ENCODE measurements around the gene EFS. TPM values are rescaled to one million over a fixed set of nuclear protein-coding genes. Genes with fewer than 3 reads are reported as not detected.

The EFS gene
- polyA plus RNA-seq, 1 donor (not counting 4 experiments of a cell fraction or from before 2014, with no cell fraction given) = 1.4 TPM

DNA sequence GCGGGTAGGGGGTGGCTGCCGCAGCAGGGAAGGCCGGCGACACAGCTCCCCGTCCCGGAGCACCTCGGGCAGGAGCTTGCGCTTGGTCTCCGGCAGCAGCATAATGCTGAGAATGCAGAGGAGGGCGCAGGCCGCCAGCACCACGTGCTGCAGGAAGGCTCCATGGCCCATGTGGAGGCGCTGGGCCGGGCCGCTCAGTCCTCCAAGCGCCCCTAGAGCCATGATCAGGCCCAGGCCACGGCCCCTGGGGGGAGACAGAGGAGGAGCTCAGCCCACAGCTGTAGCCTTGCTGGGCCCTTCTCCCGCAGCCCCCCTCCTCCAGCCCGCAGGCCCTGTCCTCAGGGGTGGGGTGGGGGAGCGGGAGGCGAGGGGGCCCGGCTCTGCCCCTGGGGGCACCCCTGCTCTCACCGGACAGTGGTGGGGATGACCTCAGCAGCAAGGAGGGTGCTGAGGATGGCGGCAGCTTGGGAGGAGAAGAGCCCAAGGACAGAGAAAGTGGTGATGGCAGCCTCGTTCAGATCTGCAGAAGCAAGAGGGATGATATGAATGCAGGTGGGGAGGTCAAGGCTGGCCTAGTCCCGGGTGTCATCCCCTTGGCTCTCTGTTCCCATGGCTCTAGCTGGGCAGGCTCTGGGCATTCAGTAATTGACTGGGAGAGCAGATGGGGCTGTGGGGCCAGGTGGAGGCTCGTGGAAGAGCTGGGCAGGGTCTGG lies 18.1 kb downstream of the EFS start:
- FAIRE-seq = no peak

DNA sequence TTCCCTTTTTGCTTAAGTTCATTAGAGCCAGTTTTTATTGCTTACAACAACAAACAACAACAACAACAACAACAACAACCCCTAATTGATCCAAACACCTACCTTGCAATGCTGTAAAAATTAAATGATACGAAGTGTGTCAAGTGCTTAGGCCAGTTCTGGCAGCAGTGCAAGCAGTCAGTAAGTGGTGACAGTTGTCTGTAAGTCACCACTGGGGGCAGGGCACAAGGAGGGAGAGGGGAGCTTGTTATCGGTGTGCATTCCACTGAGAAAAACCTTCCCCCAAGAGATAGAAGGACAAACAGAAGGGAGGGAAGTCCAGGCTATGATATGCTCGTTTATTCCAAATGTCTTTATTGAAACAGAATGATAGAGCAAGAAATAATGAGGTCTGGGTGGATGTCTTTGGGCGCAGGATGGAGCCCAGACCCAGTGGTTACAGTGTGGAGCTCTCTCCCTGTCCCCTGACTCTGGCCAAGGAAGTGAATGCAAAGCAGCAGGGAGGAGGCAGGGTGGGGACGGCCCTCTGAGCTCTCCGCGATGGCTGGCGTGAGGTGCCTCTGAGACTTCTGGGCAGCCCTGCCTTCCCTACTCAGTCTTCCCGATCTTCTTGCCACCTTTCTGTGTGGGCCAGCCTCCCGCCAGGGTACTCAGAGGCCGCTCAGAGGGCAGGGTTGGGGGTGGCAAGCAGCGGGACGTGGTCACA lies 18.8 kb downstream of the EFS start:
- Histone ChIP-seq H3K36me3 (ENCODE audit: control insufficient read depth in 2 of 2, extremely low read depth in 1 of 2, insufficient read depth in 2 of 2, low read length in 2 of 2) (no peaks in the 10 kb centered on the region), H3K27me3 (ENCODE audit: control insufficient read depth, extremely low read depth, insufficient read depth, low read length) (peaks cover 6% of the 10 kb centered on the region), H3K27ac (ENCODE audit: control insufficient read depth, insufficient read depth, low read length) (no peak overlapping the region), H2AFZ (ENCODE audit: control insufficient read depth, low read length) (no peak overlapping the region), H3K79me2 (ENCODE audit: control insufficient read depth, insufficient read depth, low read length) (no peaks in the 10 kb centered on the region), H3K9me3 (ENCODE audit: control insufficient read depth, low read depth, low read length) (no peaks in the 10 kb centered on the region), H3K9ac (ENCODE audit: control insufficient read depth, extremely low read depth, insufficient read depth, low read length) (no peak overlapping the region), H3K4me2 (ENCODE audit: control insufficient read depth, extremely low read depth, insufficient read depth, low read depth, low read length) (no peak overlapping the region), H3K4me1 (ENCODE audit: control insufficient read depth, extremely low read depth, insufficient read depth, low read length) (no peaks in the 10 kb centered on the region), H3K4me3 (ENCODE audit: control insufficient read depth in 2 of 3, extremely low read depth in 1 of 3, insufficient read depth in 2 of 3, low read depth in 1 of 3, low read length in 3 of 3) (no peak overlapping the region), H3K9me1 (ENCODE audit: control insufficient read depth, extremely low read depth, insufficient read depth, low read length) (no peaks in the 10 kb centered on the region), H4K20me1 (ENCODE audit: control insufficient read depth, extremely low read depth, insufficient read depth, low read length) (no peaks in the 10 kb centered on the region)
- dilution Hi-C loops (cut with MboI; ENCODE audit: extremely low pct_ligation_motif_present, low sequenced_read_pairs) = no loop called here
- FAIRE-seq = no peak
- no peak for TF ChIP-seq CTCF (optimal IDR thresholded peaks at IDR 0.05 in 1 of 3, IDR thresholded peaks at IDR 0.05 in 1 of 3, conservative IDR thresholded peaks at IDR 0.05 in 1 of 3; ENCODE audit: extremely low read depth in 1 of 3, insufficient read depth in 2 of 3, low read length in 3 of 3)
- no peak for TF ChIP-seq EZH2 (IDR thresholded peaks at IDR 0.05; ENCODE audit: low read length)
- no peak for DNase-seq (ENCODE audit: low read depth, low spot score)

More for the DNA sequence above, 18.1 kb downstream of the EFS start:
- Histone ChIP-seq H4K20me1 (ENCODE audit: control insufficient read depth, extremely low read depth, insufficient read depth, low read length) (no peaks in the 10 kb centered on the region), H3K4me2 (ENCODE audit: control insufficient read depth, extremely low read depth, insufficient read depth, low read depth, low read length) (no peak overlapping the region), H3K36me3 (ENCODE audit: control insufficient read depth in 2 of 2, extremely low read depth in 1 of 2, insufficient read depth in 2 of 2, low read length in 2 of 2) (no peaks in the 10 kb centered on the region), H3K9ac (ENCODE audit: control insufficient read depth, extremely low read depth, insufficient read depth, low read length) (no peak overlapping the region), H3K4me1 (ENCODE audit: control insufficient read depth, extremely low read depth, insufficient read depth, low read length) (peaks cover 2% of the 10 kb centered on the region), H3K79me2 (ENCODE audit: control insufficient read depth, insufficient read depth, low read length) (no peaks in the 10 kb centered on the region), H2AFZ (ENCODE audit: control insufficient read depth, low read length) (no peak overlapping the region), H3K27ac (ENCODE audit: control insufficient read depth, insufficient read depth, low read length) (no peak overlapping the region), H3K4me3 (ENCODE audit: control insufficient read depth in 2 of 3, extremely low read depth in 1 of 3, insufficient read depth in 2 of 3, low read depth in 1 of 3, low read length in 3 of 3) (no peak overlapping the region), H3K9me1 (ENCODE audit: control insufficient read depth, extremely low read depth, insufficient read depth, low read length) (no peaks in the 10 kb centered on the region), H3K27me3 (ENCODE audit: control insufficient read depth, extremely low read depth, insufficient read depth, low read length) (peaks cover 13% of the 10 kb centered on the region), H3K9me3 (ENCODE audit: control insufficient read depth, low read depth, low read length) (no peaks in the 10 kb centered on the region)
- dilution Hi-C loops (cut with MboI; ENCODE audit: extremely low pct_ligation_motif_present, low sequenced_read_pairs) = no loop called here
- DNase-seq (ENCODE audit: low read depth, low spot score) = no peak
- TF ChIP-seq EZH2 (IDR thresholded peaks at IDR 0.05; ENCODE audit: low read length) (no peak), CTCF (optimal IDR thresholded peaks at IDR 0.05 in 1 of 3, IDR thresholded peaks at IDR 0.05 in 1 of 3, conservative IDR thresholded peaks at IDR 0.05 in 1 of 3; ENCODE audit: extremely low read depth in 1 of 3, insufficient read depth in 2 of 3, low read length in 3 of 3) (no peak)
